K562 (cell line): Measurements from ENCODE around the gene GOLGA6L26.
"Not testable (repeated sequence)": the region's sequence is repeated elsewhere in the genome, so short reads cannot be mapped to it uniquely, and the experiment has no call there.

Experiments
- EZH2 ChIP-seq: IDR thresholded peaks from 2 replicates; pipeline ENCODE4 v1.6.1; 2012; ENCODE audit warnings: low read depth, mild to moderate bottlenecking, inconsistent platforms, low read length, borderline replicate concordance
- ZNF79 ChIP-seq: fragments of 250-450 bp; sonication (Bioruptor Pico); IDR thresholded peaks from 2 replicates; pipeline ENCODE4 v1.4.0; 2020; ENCODE audit warnings: low read depth, mild to moderate bottlenecking, moderate library complexity

GRCh38 chr15:23371134-23371533, 37.1 kb upstream of the GOLGA6L26 start:
- TF ChIP-seq ZNF79 (CRISPR knock-in tag); EZH2: not testable (repeated sequence)
